Measurements from ENCODE around the gene NRCAM. TPM values are rescaled to one million over a fixed set of nuclear protein-coding genes. Genes with fewer than 3 reads are reported as not detected.

Gene NRCAM
- total and polyA plus RNA-seq, 12 donors: 71.6 to 222 (median 148) TPM

GRCh38 chr7:108157606-108158335 lies 298.5 kb downstream of the NRCAM start:
- no peak for DNase-seq

GRCh38 chr7:108156897-108157605 lies 299.2 kb downstream of the NRCAM start:
- Histone ChIP-seq H3K4me3 (no peak overlapping the region), H3K4me1 (replicated peaks in 1 of 2) (no peaks in the 10 kb centered on the region), H3K9me3 (replicated peaks in 1 of 3) (peaks cover 0 to 4% (median 0%) of the 10 kb centered on the region in 3 donors), H3K36me3 (replicated peaks in 1 of 2) (peaks cover 0 to 4% of the 10 kb centered on the region in 2 donors), H3K27ac (no peak overlapping the region), H3K27me3 (no peaks in the 10 kb centered on the region)
- no peak for DNase-seq
- 76 to 88% (median 83%) methylated on average over 3 of the region's 3 CpGs for WGBS, 4 donors
- intact Hi-C loops (cut with DNase I): no loop called here
- TF ChIP-seq CTCF (IDR thresholded peaks at IDR 0.05) (no peak), POLR2A (IDR thresholded peaks at IDR 0.05) (no peak)

More at GRCh38 chr7:108157606-108158335, 298.5 kb downstream of the NRCAM start:
- Histone ChIP-seq H3K4me1 (replicated peaks in 1 of 2) (no peaks in the 10 kb centered on the region), H3K27ac (no peak overlapping the region), H3K27me3 (no peaks in the 10 kb centered on the region), H3K36me3 (replicated peaks in 1 of 2) (peaks cover 0 to 4% of the 10 kb centered on the region in 2 donors), H3K4me3 (no peak overlapping the region), H3K9me3 (replicated peaks in 1 of 3) (peaks cover 0 to 4% (median 0%) of the 10 kb centered on the region in 3 donors)
- TF ChIP-seq CTCF (IDR thresholded peaks at IDR 0.05): no peak
- TF ChIP-seq POLR2A (IDR thresholded peaks at IDR 0.05): no peak
- WGBS, 4 donors: 96 to 98% (median 97%) methylated on average over 4 of the region's 4 CpGs
- intact Hi-C loops (cut with DNase I): no loop called here

- Histone ChIP-seq H3K9me3 (replicated peaks in 1 of 3) (peaks cover 0 to 4% (median 0%) of the 10 kb centered on the region in 3 donors), H3K4me1 (replicated peaks in 1 of 2) (no peaks in the 10 kb centered on the region), H3K36me3 (replicated peaks in 1 of 2) (no peaks in the 10 kb centered on the region), H3K27me3 (no peaks in the 10 kb centered on the region), H3K4me3 (no peak overlapping the region), H3K27ac (no peak overlapping the region)
- WGBS, 4 donors: 74 to 81% (median 77%) methylated on average over 3 of the region's 3 CpGs
- TF ChIP-seq CTCF (IDR thresholded peaks at IDR 0.05): no peak
- no peak for TF ChIP-seq POLR2A (IDR thresholded peaks at IDR 0.05)
- no peak for DNase-seq
- intact Hi-C loops (cut with DNase I): no loop called here
These were observed 304.0 kb downstream of the NRCAM start for GRCh38 chr7:108152198-108152597.

GRCh38 chr7:108149908-108150307 lies 306.3 kb downstream of the NRCAM start:
- no peak for DNase-seq
- H3K4me1 ChIP-seq (replicated peaks in 1 of 2): no peaks in the 10 kb centered on the region
- H3K27ac ChIP-seq: no peak overlapping the region
- no peaks in the 10 kb centered on the region for H3K27me3 ChIP-seq
- 71 to 78% (median 75%) methylated on average over 6 of the region's 6 CpGs for WGBS, 4 donors
- peaks cover 0 to 4% (median 0%) of the 10 kb centered on the region in 3 donors for H3K9me3 ChIP-seq (replicated peaks in 1 of 3)
- no peak for TF ChIP-seq CTCF (IDR thresholded peaks at IDR 0.05)
- no peak for TF ChIP-seq POLR2A (IDR thresholded peaks at IDR 0.05)
- no peaks in the 10 kb centered on the region for H3K36me3 ChIP-seq (replicated peaks in 1 of 2)
- no peak overlapping the region for H3K4me3 ChIP-seq
- intact Hi-C loops (cut with DNase I): loop anchor here in 1 of 2 donors (10.0 kb wide), 1 partner anchor 155 kb away; no protein-coding TSS in a partner anchor

All from adrenal gland (tissue), 12 donors.